Spleen (tissue), 11 donors: ENCODE data around the gene MLH3. TPM values are rescaled to one million over a fixed set of nuclear protein-coding genes. Genes with fewer than 3 reads are reported as not detected.

ENCODE experiments used
- DNase-seq: peaks from one replicate; pipeline ENCODE4 v3.0.0-alpha.2; 2020
- H3K27ac ChIP-seq, 8 donors: fragments of 200-600 bp; sonication (generic) in 7 of 8; 1 replicate in 4 of 8; 2 replicates in 4 of 8; pipeline versions ENCODE4 v1.5.0 to v1.8.0; 2016 to 2021; ENCODE audit warnings: inconsistent platforms in 4 of 8, mild to moderate bottlenecking in 4 of 8, moderate library complexity in 1 of 8
- H3K27me3 ChIP-seq, 7 donors: fragments of 200-600 bp; sonication (generic) in 6 of 7; replicated peaks in 1 of 7; 1 replicate in 4 of 7; 2 replicates in 3 of 7; pipeline versions ENCODE4 v1.5.0 to v1.8.0; 2016 to 2021; ENCODE audit warnings: inconsistent platforms in 3 of 7, mild to moderate bottlenecking in 1 of 7
- H3K36me3 ChIP-seq, 6 donors: fragments of 200-600 bp; sonication (generic) in 5 of 6; 1 replicate in 4 of 6; 2 replicates in 2 of 6; pipeline versions ENCODE4 v1.5.0 to v1.8.0; 2016 to 2021; ENCODE audit warnings: inconsistent platforms in 2 of 6
- H3K4me1 ChIP-seq, 6 donors: fragments of 200-600 bp; sonication (generic) in 5 of 6; 1 replicate in 3 of 6; 2 replicates in 3 of 6; pipeline versions ENCODE4 v1.5.0 to v1.8.0; 2016 to 2021; ENCODE audit warnings: inconsistent platforms in 3 of 6
- H3K4me3 ChIP-seq, 8 donors: fragments of 200-600 bp; sonication (generic) in 7 of 8; 1 replicate in 4 of 8; 2 replicates in 4 of 8; pipeline versions ENCODE4 v1.5.0 to v1.8.0; 2016 to 2021; ENCODE audit warnings: inconsistent platforms in 4 of 8, mild to moderate bottlenecking in 4 of 8, moderate library complexity in 2 of 8
- H3K9me3 ChIP-seq, 8 donors: fragments of 200-600 bp; sonication (generic) in 7 of 8; 1 replicate in 4 of 8; 2 replicates in 4 of 8; pipeline versions ENCODE4 v1.5.0 to v1.8.0; 2016 to 2021; ENCODE audit warnings: inconsistent platforms in 4 of 8
- POLR2A ChIP-seq, 3 donors: fragments of 450-650 bp; IDR thresholded peaks; one replicate each; pipeline ENCODE4 v1.5.1; 2017; ENCODE audit warnings: antibody characterized with exemption in 3 of 3, mild to moderate bottlenecking in 1 of 3
- POLR2AphosphoS5 ChIP-seq, 3 donors: sonication (generic); formaldehyde crosslinking; IDR thresholded peaks; one replicate each; pipeline ENCODE4 v1.5.1; 2017; ENCODE audit warnings: antibody characterized with exemption in 3 of 3
- WGBS, 5 donors: extraction: QIAGEN DNeasy Blood & Tissue Kit in 3 of 5; methylation state at CpG; one replicate each; pipeline versions ENCODE4 v1.1.5 to v1.1.7; 2013 to 2018; 5-methylcytosine and 5-hydroxymethylcytosine counted together
- intact Hi-C: fragments of 100-400 bp; cut with DNase I; formaldehyde crosslinking; loops from one replicate; pipeline ENCODE4 v1.15.0; 2023; ENCODE audit warnings: low total_unique reads
- polyA plus RNA-seq, 3 donors: library from polyadenylated mRNA; stranded (reverse); fragments of 200-250 nt; gene quantifications; one replicate each; pipeline ENCODE4 v1.2.1, GENCODE V29; 2013
- total RNA-seq, 7 donors: library from RNA; depleted of rRNA in 3 of 7; stranded (reverse); fragments of >200 nt in 3 of 7; fragmentation: NEBNext Ultra II Directional in 4 of 7; extraction: Animal tissue kit (Norgen Biotek cat#: 25700) in 4 of 7; gene quantifications; one replicate each; pipeline versions ENCODE4 v1.1.0 to v1.2.1, GENCODE V29; 2016 to 2021
- TF ChIP-seq, protein P1 (sequence below), 11 experiments: fragments of 200-600 bp in 7 of 11; fragments of 450-650 bp in 4 of 11; sonication (generic) in 4 of 11; IDR thresholded peaks in 8 of 11; conservative IDR thresholded peaks in 3 of 11; 1 replicate in 7 of 11; 2 replicates in 4 of 11; pipeline versions ENCODE4 v1.4.0 to v1.8.0; 2016 to 2021; ENCODE audit warnings: antibody characterized with exemption in 11 of 11, inconsistent platforms in 4 of 11, mild to moderate bottlenecking in 1 of 11
- donor health status: healthy with polysubstance abuse.
- donor health status: DM: no; HTN: no; CAD: no; lungs with moderate emphysema.
- donor health status: DM: no; HTN: no; CAD: no.
- donor health status: Bipolar disorder and iron deficiency.
- donor health status: healthy.
- donor health status: DM: no; HTN: no; CAD: no.
- donor health status: DM: yes; HTN: yes; CAD: no.

Gene MLH3
- total and polyA plus RNA-seq, 10 donors = 14.8 to 37.7 (median 28.6) TPM

DNA sequence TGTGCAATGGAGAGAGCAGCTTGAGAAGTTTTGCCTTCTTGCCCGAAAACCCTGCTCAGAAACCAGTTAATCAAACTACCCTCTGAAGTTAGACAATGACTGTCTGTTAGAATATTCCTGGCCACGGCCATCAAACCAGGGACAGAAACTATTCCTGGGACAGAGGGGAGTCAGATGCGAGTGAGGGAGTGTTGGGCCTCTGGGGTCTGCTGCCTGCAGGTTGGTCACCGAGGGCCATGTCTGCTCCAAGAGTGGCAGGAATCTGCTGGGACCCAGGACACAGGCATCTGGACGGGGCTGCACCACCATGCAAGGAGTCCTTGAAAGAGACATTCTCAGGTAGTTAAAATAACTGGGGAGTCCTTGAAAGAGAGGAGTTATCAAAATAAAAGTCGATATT is 65.5 kb downstream of the MLH3 start:
- intact Hi-C loops = no loop called here
- TF ChIP-seq, protein P1, sequence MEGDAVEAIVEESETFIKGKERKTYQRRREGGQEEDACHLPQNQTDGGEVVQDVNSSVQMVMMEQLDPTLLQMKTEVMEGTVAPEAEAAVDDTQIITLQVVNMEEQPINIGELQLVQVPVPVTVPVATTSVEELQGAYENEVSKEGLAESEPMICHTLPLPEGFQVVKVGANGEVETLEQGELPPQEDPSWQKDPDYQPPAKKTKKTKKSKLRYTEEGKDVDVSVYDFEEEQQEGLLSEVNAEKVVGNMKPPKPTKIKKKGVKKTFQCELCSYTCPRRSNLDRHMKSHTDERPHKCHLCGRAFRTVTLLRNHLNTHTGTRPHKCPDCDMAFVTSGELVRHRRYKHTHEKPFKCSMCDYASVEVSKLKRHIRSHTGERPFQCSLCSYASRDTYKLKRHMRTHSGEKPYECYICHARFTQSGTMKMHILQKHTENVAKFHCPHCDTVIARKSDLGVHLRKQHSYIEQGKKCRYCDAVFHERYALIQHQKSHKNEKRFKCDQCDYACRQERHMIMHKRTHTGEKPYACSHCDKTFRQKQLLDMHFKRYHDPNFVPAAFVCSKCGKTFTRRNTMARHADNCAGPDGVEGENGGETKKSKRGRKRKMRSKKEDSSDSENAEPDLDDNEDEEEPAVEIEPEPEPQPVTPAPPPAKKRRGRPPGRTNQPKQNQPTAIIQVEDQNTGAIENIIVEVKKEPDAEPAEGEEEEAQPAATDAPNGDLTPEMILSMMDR (IDR thresholded peaks at IDR 0.05 in 8 of 11, conservative IDR thresholded peaks at IDR 0.05 in 3 of 11) = no peak
- TF ChIP-seq POLR2AphosphoS5 (IDR thresholded peaks at IDR 0.05) = no peak
- TF ChIP-seq POLR2A (IDR thresholded peaks at IDR 0.05) = no peak
- DNase-seq = no peak
- no peak overlapping the region for H3K4me3 ChIP-seq
- no peaks in the 10 kb centered on the region for H3K36me3 ChIP-seq
- WGBS, 5 donors = 86 to 97% (median 90%) methylated on average over 6 of the region's 6 CpGs
- no peaks in the 10 kb centered on the region for H3K9me3 ChIP-seq
- peaks cover 0 to 7% (median 0%) of the 10 kb centered on the region in 6 donors for H3K4me1 ChIP-seq
- H3K27ac ChIP-seq = no peak overlapping the region
- no peaks in the 10 kb centered on the region for H3K27me3 ChIP-seq

- Histone ChIP-seq H3K27me3 (no peaks in the 10 kb centered on the region), H3K9me3 (no peaks in the 10 kb centered on the region), H3K36me3 (no peaks in the 10 kb centered on the region), H3K4me3 (no peak overlapping the region), H3K4me1 (peaks cover 0 to 10% (median 0%) of the 10 kb centered on the region in 6 donors), H3K27ac (no peak overlapping the region)
- 59 to 82% (median 68%) methylated on average over 7 to 10 of the region's 10 CpGs for WGBS, 5 donors
- intact Hi-C loops = no loop called here
- TF ChIP-seq POLR2AphosphoS5 (IDR thresholded peaks at IDR 0.05) (no peak), POLR2A (IDR thresholded peaks at IDR 0.05) (no peak)
- DNase-seq = no peak
These were observed 66.3 kb downstream of the MLH3 start for GRCh38 chr14:74985028-74985310.

DNA sequence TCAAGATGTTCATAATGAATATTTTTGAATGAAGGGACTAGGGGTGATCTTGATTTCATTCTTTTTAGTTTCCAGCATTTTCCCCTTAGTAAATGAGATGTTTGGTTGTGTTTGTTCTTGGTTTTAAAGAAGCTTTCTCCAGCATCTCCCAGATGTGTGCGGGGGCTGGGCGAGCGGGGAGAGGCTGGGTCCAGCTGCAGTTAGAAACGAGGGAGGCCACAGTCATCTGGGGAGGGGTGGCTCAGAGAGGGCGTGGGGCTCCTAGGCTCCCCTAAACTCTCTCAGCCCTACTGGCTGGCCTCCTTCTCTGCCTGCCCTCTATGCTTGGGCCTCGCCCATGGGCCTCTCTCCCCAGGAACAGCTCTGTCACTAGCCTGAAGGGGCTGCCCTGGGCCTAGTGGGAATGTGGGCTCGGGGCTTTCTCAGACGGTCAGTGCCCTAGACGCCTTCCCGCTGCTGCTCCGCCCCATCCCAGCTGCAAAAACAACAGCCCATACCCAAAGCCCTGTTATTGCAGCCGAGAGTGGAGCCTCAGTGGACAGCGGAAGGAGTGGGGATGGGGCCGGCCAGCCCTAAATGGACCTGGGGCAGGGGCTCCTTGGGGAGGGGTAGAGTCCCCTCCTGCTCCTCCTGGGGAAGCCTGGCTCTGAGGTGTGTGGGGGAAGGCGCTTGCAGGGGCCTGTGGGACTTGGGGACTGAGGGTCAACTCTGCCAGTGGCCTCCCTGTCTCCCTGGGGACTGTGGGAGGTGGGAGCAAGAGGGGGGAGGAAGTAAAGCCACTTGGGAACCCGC is 66.8 kb downstream of the MLH3 start:
- WGBS, 5 donors = 81 to 94% (median 88%) methylated on average over 8 to 16 of the region's 16 CpGs
- no peaks in the 10 kb centered on the region for H3K36me3 ChIP-seq
- H3K4me1 ChIP-seq = peaks cover 0 to 10% (median 0%) of the 10 kb centered on the region in 6 donors
- TF ChIP-seq, protein P1 (IDR thresholded peaks at IDR 0.05 in 8 of 11, conservative IDR thresholded peaks at IDR 0.05 in 3 of 11) = no peak
- TF ChIP-seq POLR2AphosphoS5 (IDR thresholded peaks at IDR 0.05) (no peak), POLR2A (IDR thresholded peaks at IDR 0.05) (no peak)
- H3K27me3 ChIP-seq = no peaks in the 10 kb centered on the region
- no peak for DNase-seq
- no peaks in the 10 kb centered on the region for H3K9me3 ChIP-seq
- intact Hi-C loops = no loop called here
- no peak overlapping the region for H3K27ac ChIP-seq
- no peak overlapping the region for H3K4me3 ChIP-seq

DNA sequence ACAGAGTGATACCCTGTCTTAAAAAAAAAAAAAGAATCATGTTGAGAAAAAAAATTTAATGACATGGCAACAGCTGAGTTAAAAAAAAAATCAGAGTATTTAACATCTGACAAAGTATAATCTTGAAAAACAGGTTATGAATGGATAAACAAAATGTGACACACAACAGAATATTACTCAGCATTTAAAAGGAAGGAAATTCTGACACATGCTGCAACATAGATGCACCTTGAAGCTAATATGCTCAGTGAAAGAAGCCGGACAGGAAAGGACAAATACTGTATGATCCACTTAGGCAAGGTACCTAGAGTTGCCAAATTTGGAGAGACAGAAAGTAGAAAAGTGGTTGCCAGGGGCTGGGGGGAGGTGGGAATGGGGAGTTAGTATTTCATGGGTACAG is 67.9 kb downstream of the MLH3 start:
- no peak for DNase-seq
- no peaks in the 10 kb centered on the region for H3K9me3 ChIP-seq
- H3K27me3 ChIP-seq = no peaks in the 10 kb centered on the region
- 55 to 94% (median 79%) methylated on average over 1 of the region's 1 CpG for WGBS, 5 donors
- peaks cover 0 to 10% (median 1%) of the 10 kb centered on the region in 6 donors for H3K4me1 ChIP-seq
- intact Hi-C loops = no loop called here
- no peak for TF ChIP-seq POLR2A (IDR thresholded peaks at IDR 0.05)
- TF ChIP-seq, protein P1 (IDR thresholded peaks at IDR 0.05 in 8 of 11, conservative IDR thresholded peaks at IDR 0.05 in 3 of 11) = no peak
- TF ChIP-seq POLR2AphosphoS5 (IDR thresholded peaks at IDR 0.05) = no peak
- H3K4me3 ChIP-seq = no peak overlapping the region
- H3K36me3 ChIP-seq = no peaks in the 10 kb centered on the region
- H3K27ac ChIP-seq = no peak overlapping the region
